Karpas-422 (cell line): ENCODE measurements around the gene NUP188. TPM values are rescaled to one million over a fixed set of nuclear protein-coding genes. Genes with fewer than 3 reads are reported as not detected.

Source experiments
- DNase-seq: peaks from one replicate; pipeline ENCODE4 v3.0.0-alpha.2; 2015
- H2AFZ ChIP-seq: fragments of 200-600 bp; sonication (generic); 2 replicates; pipeline ENCODE4 v1.6.1; 2014; ENCODE audit warnings: antibody characterized with exemption, low read length, mixed read lengths
- H3K27ac ChIP-seq: fragments of 200-600 bp; sonication (generic); 2 replicates; pipeline ENCODE4 v1.5.1; 2014; ENCODE audit warnings: mild to moderate bottlenecking, low read length, moderate library complexity
- H3K27me3 ChIP-seq: fragments of 200-600 bp; sonication (generic); 2 replicates; pipeline ENCODE4 v1.6.1; 2014; ENCODE audit warnings: low read length, mixed read lengths
- H3K36me3 ChIP-seq: fragments of 200-600 bp; sonication (generic); 2 replicates; pipeline ENCODE4 v1.6.1; 2014; ENCODE audit warnings: low read length, mixed read lengths; ENCODE audit not compliant: insufficient read depth
- H3K4me1 ChIP-seq: fragments of 200-600 bp; sonication (generic); 2 replicates; pipeline ENCODE4 v1.6.1; 2014; ENCODE audit warnings: mild to moderate bottlenecking, low read length, mixed read lengths
- H3K4me2 ChIP-seq: fragments of 200-600 bp; sonication (generic); 2 replicates; pipeline ENCODE4 v1.6.1; 2014; ENCODE audit warnings: low read length, low read depth, mild to moderate bottlenecking; ENCODE audit not compliant: poor library complexity, severe bottlenecking
- H3K4me3 ChIP-seq: fragments of 200-600 bp; sonication (generic); 2 replicates; pipeline ENCODE4 v1.5.1; 2014; ENCODE audit warnings: mild to moderate bottlenecking, antibody characterized with exemption, low read length, mixed read lengths
- H3K79me2 ChIP-seq: fragments of 200-600 bp; sonication (generic); 2 replicates; pipeline ENCODE4 v1.6.1; 2014; ENCODE audit warnings: mild to moderate bottlenecking, low read length, mixed read lengths
- H3K9ac ChIP-seq: fragments of 200-600 bp; sonication (generic); 2 replicates; pipeline ENCODE4 v1.6.0; 2014; ENCODE audit warnings: low read length
- H3K9me2 ChIP-seq: fragments of 200-600 bp; sonication (generic), shearing (Covaris generic); replicated peaks from 2 replicates; pipeline ENCODE4 v1.6.0; 2014; ENCODE audit warnings: mild to moderate bottlenecking, low read length, moderate library complexity; ENCODE audit not compliant: insufficient read depth
- H3K9me3 ChIP-seq: fragments of 300-700, 200-600 bp; sonication (generic); 2 replicates; pipeline ENCODE4 v1.6.1; 2014; ENCODE audit warnings: low read length, mixed read lengths
- H4K20me1 ChIP-seq: fragments of 200-600 bp; sonication (generic); 2 replicates; pipeline ENCODE4 v1.6.1; 2014; ENCODE audit warnings: mild to moderate bottlenecking, antibody characterized with exemption, low read length, low read depth; ENCODE audit not compliant: insufficient read depth
- total RNA-seq: library from RNA; depleted of rRNA; stranded (reverse); fragments of >200 nt; shearing (Covaris generic); gene quantifications from 2 replicates; pipeline ENCODE4 v1.2.3, GENCODE V29; 2014; ENCODE audit warnings: low replicate concordance

NUP188 gene
- total RNA-seq, 1 experiment from 2014 or later, result 32.1 TPM

GRCh38 chr9:129008986-129009583, 61.6 kb downstream of the NUP188 start:
- no peaks in the 10 kb centered on the region for H3K79me2 ChIP-seq
- no peak overlapping the region for H3K4me2 ChIP-seq
- no peak overlapping the region for H3K27ac ChIP-seq
- H3K27me3 ChIP-seq, result no peaks in the 10 kb centered on the region
- no peak overlapping the region for H3K4me3 ChIP-seq
- H3K9ac ChIP-seq, result no peak overlapping the region
- peaks cover 20% of the 10 kb centered on the region; the same call in 1 of the 2 replicates for H3K36me3 ChIP-seq
- H4K20me1 ChIP-seq, result peaks cover 5% of the 10 kb centered on the region; the same call in 1 of the 2 replicates
- DNase-seq, result no peak
- H3K9me3 ChIP-seq, result no peaks in the 10 kb centered on the region
- no peaks in the 10 kb centered on the region for H3K9me2 ChIP-seq
- no peak overlapping the region for H2AFZ ChIP-seq
- H3K4me1 ChIP-seq, result peaks cover 5% of the 10 kb centered on the region; the same call in 1 of the 2 replicates

GRCh38 chr9:129009584-129010141, 62.2 kb downstream of the NUP188 start:
- peaks cover 5% of the 10 kb centered on the region; the same call in 1 of the 2 replicates for H3K4me1 ChIP-seq
- no peak overlapping the region for H2AFZ ChIP-seq
- no peak overlapping the region for H3K4me2 ChIP-seq
- no peak overlapping the region for H3K27ac ChIP-seq
- no peaks in the 10 kb centered on the region for H3K27me3 ChIP-seq
- no peak overlapping the region for H3K9ac ChIP-seq
- H3K4me3 ChIP-seq, result no peak overlapping the region
- H4K20me1 ChIP-seq, result peaks cover 5% of the 10 kb centered on the region; the same call in 1 of the 2 replicates
- no peaks in the 10 kb centered on the region for H3K9me2 ChIP-seq
- H3K9me3 ChIP-seq, result no peaks in the 10 kb centered on the region
- H3K79me2 ChIP-seq, result no peaks in the 10 kb centered on the region
- DNase-seq, result no peak
- H3K36me3 ChIP-seq, result peaks cover 20% of the 10 kb centered on the region; the same call in 1 of the 2 replicates

GRCh38 chr9:129010267-129010975, 62.9 kb downstream of the NUP188 start:
- Histone ChIP-seq H3K4me3 (no peak overlapping the region), H3K9ac (no peak overlapping the region), H3K4me1 (peaks cover 3% of the 10 kb centered on the region; the same call in 1 of the 2 replicates), H3K9me3 (no peaks in the 10 kb centered on the region), H3K27ac (no peak overlapping the region), H2AFZ (no peak overlapping the region), H3K27me3 (no peaks in the 10 kb centered on the region), H3K79me2 (no peaks in the 10 kb centered on the region), H3K9me2 (no peaks in the 10 kb centered on the region), H3K4me2 (no peak overlapping the region), H4K20me1 (peaks cover 5% of the 10 kb centered on the region; the same call in 1 of the 2 replicates), H3K36me3 (peaks cover 16% of the 10 kb centered on the region; the same call in 1 of the 2 replicates)
- DNase-seq, result no peak

- peaks cover 9% of the 10 kb centered on the region; the same call in 1 of the 2 replicates for H3K36me3 ChIP-seq
- no peaks in the 10 kb centered on the region for H3K9me2 ChIP-seq
- H3K9ac ChIP-seq, result no peak overlapping the region
- no peak overlapping the region for H2AFZ ChIP-seq
- no peak overlapping the region for H3K4me2 ChIP-seq
- no peaks in the 10 kb centered on the region for H3K9me3 ChIP-seq
- no peak overlapping the region for H3K27ac ChIP-seq
- H3K79me2 ChIP-seq, result no peaks in the 10 kb centered on the region
- H3K4me3 ChIP-seq, result no peak overlapping the region
- H3K4me1 ChIP-seq, result no peaks in the 10 kb centered on the region
- no peak for DNase-seq
- no peaks in the 10 kb centered on the region for H3K27me3 ChIP-seq
- H4K20me1 ChIP-seq, result peaks cover 5% of the 10 kb centered on the region; the same call in 1 of the 2 replicates
These were observed 63.7 kb downstream of the NUP188 start for GRCh38 chr9:129011170-129011569.

- H3K4me1 ChIP-seq, result no peaks in the 10 kb centered on the region
- peaks cover 5% of the 10 kb centered on the region; the same call in 1 of the 2 replicates for H4K20me1 ChIP-seq
- H3K27me3 ChIP-seq, result no peaks in the 10 kb centered on the region
- DNase-seq, result no peak
- no peak overlapping the region for H3K9ac ChIP-seq
- no peak overlapping the region for H3K27ac ChIP-seq
- H3K9me2 ChIP-seq, result no peaks in the 10 kb centered on the region
- no peaks in the 10 kb centered on the region for H3K9me3 ChIP-seq
- H2AFZ ChIP-seq, result no peak overlapping the region
- H3K79me2 ChIP-seq, result no peaks in the 10 kb centered on the region
- no peak overlapping the region for H3K4me3 ChIP-seq
- H3K36me3 ChIP-seq, result peaks cover 9% of the 10 kb centered on the region; the same call in 1 of the 2 replicates
- no peak overlapping the region for H3K4me2 ChIP-seq
These were observed 64.3 kb downstream of the NUP188 start for GRCh38 chr9:129011761-129012181.

- Histone ChIP-seq H2AFZ (no peak overlapping the region), H3K4me1 (no peaks in the 10 kb centered on the region), H3K9ac (no peak overlapping the region), H3K4me3 (no peak overlapping the region), H3K9me3 (no peaks in the 10 kb centered on the region), H4K20me1 (peaks cover 1% of the 10 kb centered on the region; the same call in 1 of the 2 replicates), H3K36me3 (peaks cover 3% of the 10 kb centered on the region; the same call in 1 of the 2 replicates), H3K27me3 (no peaks in the 10 kb centered on the region), H3K9me2 (no peaks in the 10 kb centered on the region), H3K4me2 (no peak overlapping the region), H3K79me2 (no peaks in the 10 kb centered on the region), H3K27ac (no peak overlapping the region)
- no peak for DNase-seq
These were observed 64.8 kb downstream of the NUP188 start for GRCh38 chr9:129012343-129012742.

- Histone ChIP-seq H3K4me3 (no peak overlapping the region), H4K20me1 (no peaks in the 10 kb centered on the region), H3K9ac (no peak overlapping the region), H3K9me3 (no peaks in the 10 kb centered on the region), H3K36me3 (no peaks in the 10 kb centered on the region), H3K9me2 (no peaks in the 10 kb centered on the region), H3K4me1 (no peaks in the 10 kb centered on the region), H3K27me3 (no peaks in the 10 kb centered on the region), H2AFZ (no peak overlapping the region), H3K79me2 (no peaks in the 10 kb centered on the region), H3K4me2 (no peak overlapping the region), H3K27ac (no peak overlapping the region)
- no peak for DNase-seq
These were observed 65.5 kb downstream of the NUP188 start for GRCh38 chr9:129012893-129013448.

- H2AFZ ChIP-seq, result no peak overlapping the region
- H3K4me1 ChIP-seq, result no peaks in the 10 kb centered on the region
- H3K9ac ChIP-seq, result no peak overlapping the region
- H3K27ac ChIP-seq, result no peak overlapping the region
- no peaks in the 10 kb centered on the region for H3K36me3 ChIP-seq
- H3K27me3 ChIP-seq, result no peaks in the 10 kb centered on the region
- H3K4me3 ChIP-seq, result no peak overlapping the region
- H3K9me3 ChIP-seq, result no peaks in the 10 kb centered on the region
- H4K20me1 ChIP-seq, result no peaks in the 10 kb centered on the region
- H3K79me2 ChIP-seq, result no peaks in the 10 kb centered on the region
- no peaks in the 10 kb centered on the region for H3K9me2 ChIP-seq
- no peak for DNase-seq
- no peak overlapping the region for H3K4me2 ChIP-seq
These were observed 66.2 kb downstream of the NUP188 start for GRCh38 chr9:129013674-129014073.
